Right lobe of liver (tissue), 4 donors: ENCODE measurements around the gene CHL1.

ENCODE experiments used
- CTCF ChIP-seq, 4 donors: fragments of 200-600 bp in 3 of 4; fragments of 450-650 bp in 1 of 4; IDR thresholded peaks; one replicate each; pipeline versions ENCODE4 v1.5.1 to v1.8.0; 2016 to 2022; ENCODE audit warnings: antibody characterized with exemption in 4 of 4, mild to moderate bottlenecking in 2 of 4
- POLR2A ChIP-seq: fragments of 450-650 bp; IDR thresholded peaks from one replicate; pipeline ENCODE4 v1.6.1; 2017; ENCODE audit warnings: antibody characterized with exemption, mild to moderate bottlenecking
- donor health status: DM: no; HTN: no; CAD: no.
- donor health status: DM: no; HTN: no; CAD: no.
- donor health status: DM: no; HTN: yes; CAD: no.

- TF ChIP-seq POLR2A (no peak), CTCF (IDR thresholded peaks at IDR 0.05) (no peak)
These were observed 177.9 kb downstream of the CHL1 start for GRCh38 chr3:374459-374858.
